MCF 10A (cell line): ENCODE data around the gene TGIF2. TPM values are rescaled to one million over a fixed set of nuclear protein-coding genes. Genes with fewer than 3 reads are reported as not detected.

Experiments used
- BruUV-seq: library from RNA; stranded (reverse); fragments of 400-500 nt; replicated peaks from 2 replicates; lab custom pipeline; 2021; lab: Mats Ljungman, UMichigan
- CTCF ChIA-PET: fragments of 300-600 bp; sonication (Branson Sonifier 250); formaldehyde crosslinking; extraction: SDS; loops from one replicate; lab custom pipeline; 2021; ENCODE audit warnings: antibody characterized with exemption, inconsistent platforms; lab: Yijun Ruan, JAX
- POLR2A ChIA-PET: fragments of 300-600, 350-650 bp; sonication (Branson Sonifier 250); formaldehyde crosslinking; extraction: SDS; loops from one replicate; lab custom pipeline; 2020; ENCODE audit warnings: antibody characterized with exemption, inconsistent platforms; lab: Yijun Ruan, JAX
- DNase-seq: peaks from one replicate; pipeline ENCODE4 v3.0.0-alpha.2; 2018; ENCODE audit not compliant: unreplicated experiment
- H3K27ac Mint-ChIP-seq: one replicate; pipeline ENCODE4 v1.8.0; 2022; ENCODE audit warnings: mild to moderate bottlenecking, low read depth, mixed read lengths; ENCODE audit not compliant: unreplicated experiment
- H3K27me3 Mint-ChIP-seq: one replicate; pipeline ENCODE4 v1.8.0; 2022; ENCODE audit warnings: mixed read lengths; ENCODE audit not compliant: insufficient read depth, unreplicated experiment
- H3K36me3 Mint-ChIP-seq: one replicate; pipeline ENCODE4 v1.8.0; 2022; ENCODE audit warnings: mild to moderate bottlenecking, moderate library complexity, mixed read lengths; ENCODE audit not compliant: insufficient read depth, unreplicated experiment
- H3K4me1 Mint-ChIP-seq: one replicate; pipeline ENCODE4 v1.8.0; 2022; ENCODE audit warnings: mixed read lengths; ENCODE audit not compliant: insufficient read depth, unreplicated experiment
- H3K4me3 Mint-ChIP-seq: one replicate; pipeline ENCODE4 v1.8.0; 2022; ENCODE audit warnings: mild to moderate bottlenecking, moderate library complexity, mixed read lengths; ENCODE audit not compliant: unreplicated experiment
- H3K9me3 Mint-ChIP-seq: one replicate; pipeline ENCODE4 v1.8.0; 2022; ENCODE audit warnings: mixed read lengths; ENCODE audit not compliant: unreplicated experiment
- CTCF ChIP-seq: fragments of 200-600 bp; IDR thresholded peaks from one replicate; pipeline ENCODE4 v1.8.0; 2022; ENCODE audit warnings: antibody characterized with exemption, mild to moderate bottlenecking; ENCODE audit not compliant: unreplicated experiment
- intact Hi-C: fragments of 100-400 bp; cut with micrococcal nuclease; formaldehyde crosslinking; loops from 2 replicates; pipeline ENCODE4 v1.14.1; 2022
- total RNA-seq: library from RNA; stranded (reverse); gene quantifications from 2 replicates; pipeline ENCODE4 v1.2.3, GENCODE V29; 2022

Gene TGIF2
- total RNA-seq, 1 experiment from 2014 or later, result 9.7 TPM

GRCh38 chr20:36544134-36545018, 29.0 kb upstream of the TGIF2 start:
- no peak overlapping the region for H3K4me3 Mint-ChIP-seq
- peak; percentile 84 for DNase-seq

GRCh38 chr20:36546111-36546736, 27.2 kb upstream of the TGIF2 start:
- no peak for TF ChIP-seq CTCF
- Mint-ChIP-seq H3K4me3 (no peak overlapping the region), H3K27me3 (no peaks in the 10 kb centered on the region), H3K9me3 (no peaks in the 10 kb centered on the region), H3K4me1 (peaks cover 8% of the 10 kb centered on the region), H3K27ac (no peak overlapping the region), H3K36me3 (peaks cover 8% of the 10 kb centered on the region)
- CTCF ChIA-PET, result interaction anchor here (0.6 to 1.4 kb wide), 8 partner anchors 23 to 641 kb away, joined by 3 to 6 read pairs (median 3); partner anchors contain the start of gene RAB5IF
- no peak for DNase-seq
- POLR2A ChIA-PET, result interaction anchor here (0.6 kb wide), 1 partner anchor 28 kb away, joined by 3 read pairs; no protein-coding TSS in a partner anchor
- BruUV-seq, result no TSS peak
- intact Hi-C loops, result no loop called here

More at GRCh38 chr20:36544134-36545018, 29.0 kb upstream of the TGIF2 start:
- BruUV-seq, result no TSS peak
- Mint-ChIP-seq H3K27me3 (no peaks in the 10 kb centered on the region), H3K4me1 (peaks cover 8% of the 10 kb centered on the region), H3K27ac (no peak overlapping the region), H3K9me3 (no peaks in the 10 kb centered on the region), H3K36me3 (peaks cover 8% of the 10 kb centered on the region)
- TF ChIP-seq CTCF, result no peak
- ChIA-PET POLR2A (interaction anchor here (0.6 to 2.3 kb wide), 5 partner anchors 50 to 79 kb away, joined by 3 to 8 read pairs (median 3); partner anchors contain the start of gene RAB5IF), CTCF (interaction anchor here (0.9 to 1.5 kb wide), 3 partner anchors 22 to 265 kb away, joined by 3 to 6 read pairs (median 5); no protein-coding TSS in a partner anchor)
- intact Hi-C loops, result no loop called here

GRCh38 chr20:36547186-36548005, 26.0 kb upstream of the TGIF2 start:
- POLR2A ChIA-PET, result no interaction called here
- H3K27me3 Mint-ChIP-seq, result no peaks in the 10 kb centered on the region
- H3K9me3 Mint-ChIP-seq, result no peaks in the 10 kb centered on the region
- intact Hi-C loops, result no loop called here
- peaks cover 8% of the 10 kb centered on the region for H3K4me1 Mint-ChIP-seq
- no peak overlapping the region for H3K4me3 Mint-ChIP-seq
- no TSS peak for BruUV-seq
- peaks cover 8% of the 10 kb centered on the region for H3K36me3 Mint-ChIP-seq
- DNase-seq, result no peak
- CTCF ChIA-PET, result interaction anchor here (0.6 to 1.4 kb wide), 5 partner anchors 22 to 608 kb away, joined by 3 to 4 read pairs (median 3); partner anchors contain the start of gene RAB5IF
- TF ChIP-seq CTCF, result no peak
- H3K27ac Mint-ChIP-seq, result no peak overlapping the region
